Neural progenitor cell (in vitro differentiated cells): Measurements from ENCODE around the gene BSN.

ENCODE experiments used
- EZH2phosphoT487 ChIP-seq: fragments of 200-600 bp; sonication (generic); IDR thresholded peaks from 2 replicates; pipeline ENCODE4 v1.6.1; 2017; ENCODE audit warnings: antibody characterized with exemption
- TF ChIP-seq, protein P1 (sequence below): fragments of 200-600 bp; sonication (generic); IDR thresholded peaks from 2 replicates; pipeline ENCODE4 v1.5.1; 2017; ENCODE audit warnings: antibody characterized with exemption, mild to moderate bottlenecking

DNA sequence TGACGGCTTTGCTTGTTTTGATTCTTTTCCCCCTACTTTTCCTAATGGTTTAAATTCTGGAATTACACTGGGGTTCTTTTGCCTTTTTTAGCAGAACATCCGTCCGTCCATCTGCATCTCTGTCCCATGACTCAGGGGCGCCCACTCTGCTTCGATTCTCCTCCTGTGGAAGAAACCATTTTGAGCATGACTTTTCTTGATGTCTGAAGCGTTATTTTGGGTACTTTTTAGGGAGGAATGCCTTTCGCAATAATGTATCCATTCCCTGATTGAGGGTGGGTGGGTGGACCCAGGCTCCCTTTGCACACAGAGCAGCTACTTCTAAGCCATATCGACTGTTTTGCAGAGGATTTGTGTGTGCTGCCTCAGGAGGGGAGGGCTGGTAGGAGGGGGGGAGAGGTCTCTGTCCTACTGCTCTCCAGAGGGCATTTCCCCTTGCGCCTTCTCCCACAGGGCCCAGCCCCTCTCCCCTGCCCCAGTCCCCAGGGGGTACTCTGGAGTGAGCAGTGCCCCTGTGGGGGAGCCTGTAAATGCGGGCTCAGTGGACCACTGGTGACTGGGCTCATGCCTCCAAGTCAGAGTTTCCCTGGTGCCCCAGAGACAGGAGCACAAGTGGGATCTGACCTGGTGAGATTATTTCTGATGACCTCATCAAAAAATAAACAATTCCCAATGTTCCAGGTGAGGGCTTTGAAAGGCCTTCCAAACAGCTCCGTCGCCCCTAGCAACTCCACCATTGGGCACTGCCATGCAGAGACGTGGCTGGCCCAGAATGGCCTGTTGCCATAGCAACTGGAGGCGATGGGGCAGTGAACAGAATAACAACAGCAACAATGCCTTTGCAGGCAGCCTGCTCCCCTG lies 19.5 kb upstream of the BSN start:
- TF ChIP-seq EZH2phosphoT487: no peak
- TF ChIP-seq, protein P1, sequence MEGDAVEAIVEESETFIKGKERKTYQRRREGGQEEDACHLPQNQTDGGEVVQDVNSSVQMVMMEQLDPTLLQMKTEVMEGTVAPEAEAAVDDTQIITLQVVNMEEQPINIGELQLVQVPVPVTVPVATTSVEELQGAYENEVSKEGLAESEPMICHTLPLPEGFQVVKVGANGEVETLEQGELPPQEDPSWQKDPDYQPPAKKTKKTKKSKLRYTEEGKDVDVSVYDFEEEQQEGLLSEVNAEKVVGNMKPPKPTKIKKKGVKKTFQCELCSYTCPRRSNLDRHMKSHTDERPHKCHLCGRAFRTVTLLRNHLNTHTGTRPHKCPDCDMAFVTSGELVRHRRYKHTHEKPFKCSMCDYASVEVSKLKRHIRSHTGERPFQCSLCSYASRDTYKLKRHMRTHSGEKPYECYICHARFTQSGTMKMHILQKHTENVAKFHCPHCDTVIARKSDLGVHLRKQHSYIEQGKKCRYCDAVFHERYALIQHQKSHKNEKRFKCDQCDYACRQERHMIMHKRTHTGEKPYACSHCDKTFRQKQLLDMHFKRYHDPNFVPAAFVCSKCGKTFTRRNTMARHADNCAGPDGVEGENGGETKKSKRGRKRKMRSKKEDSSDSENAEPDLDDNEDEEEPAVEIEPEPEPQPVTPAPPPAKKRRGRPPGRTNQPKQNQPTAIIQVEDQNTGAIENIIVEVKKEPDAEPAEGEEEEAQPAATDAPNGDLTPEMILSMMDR: no peak
